K562 (cell line): ENCODE results near the gene SMARCD2. TPM values are rescaled to one million over a fixed set of nuclear protein-coding genes. Genes with fewer than 3 reads are reported as not detected.

Source experiments
- ATAC-seq: fragments of 200-7000 bp; cut with Tn5 transposase; 3 replicates; pipeline ENCODE4 v1.9.1; 2020; ENCODE audit warnings: moderate library complexity
- BruUV-seq: library from RNA; stranded (reverse); fragments of 400-500 nt; replicated peaks from 2 replicates; lab custom pipeline; 2021; lab: Mats Ljungman, UMichigan
- CTCF ChIA-PET: fragments of 300-600 bp; formaldehyde crosslinking; extraction: SDS; loops from one replicate; lab custom pipeline; 2021; ENCODE audit warnings: low intra/inter-chr PET ratio; lab: Yijun Ruan, JAX
- POLR2A ChIA-PET: fragments of 300-600, 350-650 bp; sonication (Branson Sonifier 250); formaldehyde crosslinking; extraction: SDS; loops from one replicate; lab custom pipeline; 2021; ENCODE audit warnings: antibody characterized with exemption, inconsistent platforms; lab: Yijun Ruan, JAX
- DNase-seq, 4 experiments: peaks; one replicate each; pipeline versions ENCODE4 v3.0.0 to v3.0.0-alpha.2; 2011 to 2018; ENCODE audit warnings: low spot score in 3 of 4, mixed read lengths in 3 of 4; ENCODE audit errors: extremely low read depth in 1 of 4
- FAIRE-seq: peaks from 2 replicates; lab custom pipeline; 2011; peaks lifted over from hg19 to GRCh38; lab: Jason Lieb, UNC
- H2AFZ ChIP-seq: 2 replicates; pipeline ENCODE4 v1.6.0; 2011; ENCODE audit warnings: low read depth, low read length, control low read depth, inconsistent platforms
- H3K27ac ChIP-seq: fragments of 200-600 bp; 3 replicates; pipeline ENCODE4 v1.8.0; 2011; ENCODE audit warnings: low read depth, mild to moderate bottlenecking, control low read depth, inconsistent platforms, low read length, moderate library complexity, mixed read lengths; ENCODE audit errors: extremely low read depth
- H3K27me3 ChIP-seq, 2 experiments: fragments of 300-600 bp in 1 of 2; 2 replicates in 1 of 2; 3 replicates in 1 of 2; pipeline versions ENCODE4 v1.6.0 to v1.8.0; 2011; ENCODE audit warnings: inconsistent platforms in 2 of 2, low read length in 2 of 2, mild to moderate bottlenecking in 1 of 2, mixed read lengths in 1 of 2, moderate library complexity in 1 of 2; ENCODE audit not compliant: control insufficient read depth in 2 of 2, insufficient read depth in 2 of 2
- H3K36me3 ChIP-seq: fragments of 300-600 bp; 3 replicates; pipeline ENCODE4 v1.8.0; 2011; ENCODE audit warnings: mild to moderate bottlenecking, low read length, inconsistent platforms; ENCODE audit not compliant: control insufficient read depth, insufficient read depth
- H3K4me1 ChIP-seq, 2 experiments: fragments of 200-600 bp in 1 of 2; replicated peaks in 1 of 2; 2 replicates in 1 of 2; 3 replicates in 1 of 2; pipeline versions ENCODE4 v1.5.1 to v1.8.0; 2011; ENCODE audit warnings: inconsistent platforms in 2 of 2, low read length in 2 of 2, mild to moderate bottlenecking in 1 of 2, mixed read lengths in 1 of 2, moderate library complexity in 1 of 2; ENCODE audit not compliant: control insufficient read depth in 2 of 2, insufficient read depth in 2 of 2
- H3K4me2 ChIP-seq: 2 replicates; pipeline ENCODE4 v1.6.1; 2011; ENCODE audit warnings: low read length, control low read depth, inconsistent platforms, mixed read lengths; ENCODE audit not compliant: insufficient read depth
- H3K4me3 ChIP-seq: fragments of 200-600 bp; sonication (generic), shearing (Covaris generic); 2 replicates; pipeline ENCODE4 v1.5.1; 2016; ENCODE audit warnings: control low read depth, inconsistent platforms
- H3K79me2 ChIP-seq: fragments of 200-600 bp; 3 replicates; pipeline ENCODE4 v1.8.0; 2011; ENCODE audit warnings: low read length, inconsistent platforms; ENCODE audit not compliant: control insufficient read depth, insufficient read depth
- H3K9ac ChIP-seq, 2 experiments: 2 replicates each; pipeline versions ENCODE4 v1.6.0 to v1.6.1; 2011; ENCODE audit warnings: low read depth in 2 of 2, low read length in 2 of 2, control low read depth in 1 of 2, inconsistent platforms in 1 of 2, mild to moderate bottlenecking in 1 of 2, mixed read lengths in 1 of 2; ENCODE audit not compliant: insufficient read depth in 1 of 2
- H3K9me1 ChIP-seq: one replicate; pipeline ENCODE4 v1.6.0; 2011; ENCODE audit warnings: inconsistent platforms, mild to moderate bottlenecking, low read length, moderate library complexity; ENCODE audit not compliant: control insufficient read depth, insufficient read depth
- H3K9me3 ChIP-seq: replicated peaks from 2 replicates; pipeline ENCODE4 v1.5.1; 2011; ENCODE audit warnings: low read depth, low read length, inconsistent platforms; ENCODE audit not compliant: control insufficient read depth, insufficient read depth
- H4K20me1 ChIP-seq: replicated peaks from 2 replicates; pipeline ENCODE4 v1.6.1; 2011; ENCODE audit warnings: low read length, inconsistent platforms, mixed read lengths; ENCODE audit not compliant: control insufficient read depth, insufficient read depth
- ERF ChIP-seq: fragments of 450-650 bp; formaldehyde crosslinking; IDR thresholded peaks from 2 replicates; pipeline ENCODE4 v1.4.0; 2020; ENCODE audit warnings: mild to moderate bottlenecking, mixed read lengths
- FIP1L1 ChIP-seq: fragments of 200-400 bp; formaldehyde crosslinking; IDR thresholded peaks from 2 replicates; pipeline ENCODE4 v1.6.1; 2018; ENCODE audit warnings: mild to moderate bottlenecking, low read depth, low read length; ENCODE audit not compliant: poor library complexity, severe bottlenecking
- HNRNPK ChIP-seq: fragments of 200-400 bp; formaldehyde crosslinking; IDR thresholded peaks from one replicate; pipeline ENCODE4 v1.6.1; 2018; ENCODE audit warnings: mild to moderate bottlenecking, low read depth, low read length; ENCODE audit not compliant: poor library complexity, severe bottlenecking
- RBM22 ChIP-seq: fragments of 200-400 bp; formaldehyde crosslinking; IDR thresholded peaks from 2 replicates; pipeline ENCODE4 v1.6.1; 2018; ENCODE audit warnings: low read length, low read depth; ENCODE audit not compliant: poor library complexity, severe bottlenecking
- SMC3 ChIP-seq: conservative IDR thresholded peaks from 2 replicates; pipeline ENCODE4 v1.6.1; 2011; ENCODE audit warnings: low read depth, low read length, improper control_type of control experiment; ENCODE audit not compliant: insufficient read depth
- SUPT5H ChIP-seq: fragments of 450-650 bp; IDR thresholded peaks from 2 replicates; pipeline ENCODE4 v1.6.1; 2016
- ZBTB7A ChIP-seq: IDR thresholded peaks from 2 replicates; pipeline ENCODE4 v1.6.1; 2011; ENCODE audit warnings: low read depth, mild to moderate bottlenecking, low read length, moderate library complexity, borderline replicate concordance; ENCODE audit not compliant: control insufficient read depth
- ZNF133 ChIP-seq: fragments of 250-450 bp; sonication (Bioruptor Pico); IDR thresholded peaks from 2 replicates; pipeline ENCODE4 v1.4.0; 2020; ENCODE audit warnings: mild to moderate bottlenecking
- ZNF445 ChIP-seq: fragments of 250-450 bp; sonication (Bioruptor Pico); IDR thresholded peaks from 2 replicates; pipeline ENCODE4 v1.4.0; 2020; ENCODE audit warnings: low read depth, mild to moderate bottlenecking, moderate library complexity
- WGBS: fragments of 100-300 bp; shearing (Covaris generic); methylation state at CpG from one replicate; pipeline ENCODE4 v1.1.6; 2016; ENCODE audit warnings: low coverage, mixed read lengths; ENCODE audit not compliant: insufficient coverage; ENCODE audit errors: missing lambda C conversion rate; 5-methylcytosine and 5-hydroxymethylcytosine counted together
- in situ Hi-C: fragments of 300-500 bp; cut with MboI; formaldehyde crosslinking; loops from 4 replicates; pipeline ENCODE4 v1.15.0; 2018; ENCODE audit warnings: inconsistent platforms, mixed read lengths
- intact Hi-C: fragments of 100-400 bp; cut with micrococcal nuclease; formaldehyde crosslinking; loops from 2 replicates; pipeline ENCODE4 v1.14.2; 2022
- polyA plus RNA-seq, 8 experiments: library from polyadenylated mRNA; depleted of rRNA in 4 of 8; stranded (reverse) in 5 of 8; unstranded in 3 of 8; fragments of >200 nt; fragmentation: Nextera tagmentation in 2 of 8; fragmentation: Illumina TruSeq in 1 of 8; extraction: Ambion mirVana in 2 of 8; extraction: Trizol in 1 of 8; gene quantifications; 2 replicates each; pipeline versions ENCODE4 v1.2.1 to v1.2.3, GENCODE V29; 2011 to 2014; ENCODE audit warnings: inconsistent platforms in 1 of 8, missing spikeins in 1 of 8
- total RNA-seq, 7 experiments: library from RNA; depleted of rRNA in 6 of 7; stranded (reverse); fragments of >200 nt in 6 of 7; fragmentation: Illumina TruSeq in 2 of 7; extraction: Trizol in 2 of 7; gene quantifications; 2 replicates each; pipeline versions ENCODE4 v1.2.1 to v1.2.3, GENCODE V29; 2011 to 2021; ENCODE audit warnings: low replicate concordance in 1 of 7
- TF ChIP-seq, protein P1 (sequence below), 3 experiments: IDR thresholded peaks in 2 of 3; conservative IDR thresholded peaks in 1 of 3; 2 replicates each; pipeline ENCODE4 v1.5.1; 2011 to 2012; ENCODE audit warnings: low read length in 3 of 3, mild to moderate bottlenecking in 3 of 3, control low read depth in 2 of 3, improper control_type of control experiment in 1 of 3, inconsistent platforms in 1 of 3, low read depth in 1 of 3, mixed read lengths in 1 of 3, moderate library complexity in 1 of 3; ENCODE audit not compliant: insufficient read depth in 2 of 3
- TF ChIP-seq, protein P2 (sequence below): fragments of 450-650 bp; conservative IDR thresholded peaks from 2 replicates; pipeline ENCODE4 v1.6.1; 2016; ENCODE audit warnings: missing genetic modification characterization, low read depth, mild to moderate bottlenecking, missing compliant biosample characterization, moderate library complexity
- TF ChIP-seq, protein P3 (sequence below), 2 experiments: fragments of 150-350 bp in 1 of 2; IDR thresholded peaks; 2 replicates each; pipeline ENCODE4 v1.6.1; 2012 to 2016; ENCODE audit warnings: low read depth in 2 of 2, low read length in 2 of 2, mild to moderate bottlenecking in 1 of 2, moderate library complexity in 1 of 2

SMARCD2 gene
- total and polyA plus RNA-seq, 9 of the 15 experiments (the other 6 are each of a cell fraction or from before 2014, with no cell fraction given) = 1.7 to 114 (median 90.3) TPM

DNA sequence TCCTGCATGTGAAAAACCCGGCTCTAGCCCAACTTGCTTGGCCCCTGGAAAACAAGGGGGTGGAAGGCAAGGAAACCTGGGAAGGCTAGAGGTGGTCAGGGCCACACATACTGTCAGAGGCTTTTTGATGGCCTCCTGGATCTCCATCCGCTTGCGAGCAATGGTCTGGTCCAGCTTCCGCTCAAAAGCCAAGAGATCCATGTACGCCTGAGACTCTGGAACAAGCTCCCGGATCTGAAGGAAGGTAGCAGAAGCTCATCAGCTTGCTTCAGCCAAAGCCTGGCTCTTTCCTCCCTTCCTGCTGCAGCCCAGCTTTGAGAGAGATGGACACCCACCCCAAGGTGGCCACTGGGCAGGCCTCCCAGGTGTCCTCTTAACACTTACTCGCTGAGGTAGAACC is 5.7 kb downstream of the SMARCD2 start:
- POLR2A ChIA-PET = interaction anchor here (0.6 kb wide), 3 partner anchors 51 to 125 kb away, joined by 3 read pairs; no protein-coding TSS in a partner anchor
- Histone ChIP-seq H3K4me2 (no peak overlapping the region), H2AFZ (no peak overlapping the region), H3K9me1 (no peaks in the 10 kb centered on the region), H3K9me3 (no peaks in the 10 kb centered on the region), H3K27ac (no peak overlapping the region), H3K36me3 (peaks cover 76% of the 10 kb centered on the region), H3K4me1 (peaks cover 15 to 43% of the 10 kb centered on the region in 2 experiments), H3K9ac (peak overlapping the region in 1 of 2 experiments; percentile 33; a peak in 1 of 4 replicates), H3K4me3 (no peak overlapping the region), H3K27me3 (no peaks in the 10 kb centered on the region), H3K79me2 (peaks cover 47% of the 10 kb centered on the region), H4K20me1 (no peaks in the 10 kb centered on the region)
- intact Hi-C loops = loop anchor here (10.0 kb wide), 1 partner anchor 142 kb away; no protein-coding TSS in a partner anchor
- ATAC-seq (no peak), FAIRE-seq (no peak), DNase-seq (no peak)
- WGBS = 96% methylated on average over 7 of the region's 7 CpGs
- CTCF ChIA-PET = no interaction called here
- TF ChIP-seq ZNF445 (CRISPR knock-in tag) (no peak), SMC3 (no peak), ZNF133 (CRISPR knock-in tag) (no peak), HNRNPK (no peak), FIP1L1 (no peak), RBM22 (no peak), ERF (no peak), SUPT5H (no peak), ZBTB7A (no peak)
- TF ChIP-seq, protein P1, sequence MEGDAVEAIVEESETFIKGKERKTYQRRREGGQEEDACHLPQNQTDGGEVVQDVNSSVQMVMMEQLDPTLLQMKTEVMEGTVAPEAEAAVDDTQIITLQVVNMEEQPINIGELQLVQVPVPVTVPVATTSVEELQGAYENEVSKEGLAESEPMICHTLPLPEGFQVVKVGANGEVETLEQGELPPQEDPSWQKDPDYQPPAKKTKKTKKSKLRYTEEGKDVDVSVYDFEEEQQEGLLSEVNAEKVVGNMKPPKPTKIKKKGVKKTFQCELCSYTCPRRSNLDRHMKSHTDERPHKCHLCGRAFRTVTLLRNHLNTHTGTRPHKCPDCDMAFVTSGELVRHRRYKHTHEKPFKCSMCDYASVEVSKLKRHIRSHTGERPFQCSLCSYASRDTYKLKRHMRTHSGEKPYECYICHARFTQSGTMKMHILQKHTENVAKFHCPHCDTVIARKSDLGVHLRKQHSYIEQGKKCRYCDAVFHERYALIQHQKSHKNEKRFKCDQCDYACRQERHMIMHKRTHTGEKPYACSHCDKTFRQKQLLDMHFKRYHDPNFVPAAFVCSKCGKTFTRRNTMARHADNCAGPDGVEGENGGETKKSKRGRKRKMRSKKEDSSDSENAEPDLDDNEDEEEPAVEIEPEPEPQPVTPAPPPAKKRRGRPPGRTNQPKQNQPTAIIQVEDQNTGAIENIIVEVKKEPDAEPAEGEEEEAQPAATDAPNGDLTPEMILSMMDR (IDR thresholded peaks at IDR 0.05 in 2 of 3, conservative IDR thresholded peaks at IDR 0.05 in 1 of 3; ENCODE audit: insufficient read depth in 2 of 3, low read depth in 1 of 3, low read length in 3 of 3) = no peak
- TF ChIP-seq, protein P2, sequence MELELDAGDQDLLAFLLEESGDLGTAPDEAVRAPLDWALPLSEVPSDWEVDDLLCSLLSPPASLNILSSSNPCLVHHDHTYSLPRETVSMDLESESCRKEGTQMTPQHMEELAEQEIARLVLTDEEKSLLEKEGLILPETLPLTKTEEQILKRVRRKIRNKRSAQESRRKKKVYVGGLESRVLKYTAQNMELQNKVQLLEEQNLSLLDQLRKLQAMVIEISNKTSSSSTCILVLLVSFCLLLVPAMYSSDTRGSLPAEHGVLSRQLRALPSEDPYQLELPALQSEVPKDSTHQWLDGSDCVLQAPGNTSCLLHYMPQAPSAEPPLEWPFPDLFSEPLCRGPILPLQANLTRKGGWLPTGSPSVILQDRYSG (tag) = no peak
- TF ChIP-seq, protein P3, sequence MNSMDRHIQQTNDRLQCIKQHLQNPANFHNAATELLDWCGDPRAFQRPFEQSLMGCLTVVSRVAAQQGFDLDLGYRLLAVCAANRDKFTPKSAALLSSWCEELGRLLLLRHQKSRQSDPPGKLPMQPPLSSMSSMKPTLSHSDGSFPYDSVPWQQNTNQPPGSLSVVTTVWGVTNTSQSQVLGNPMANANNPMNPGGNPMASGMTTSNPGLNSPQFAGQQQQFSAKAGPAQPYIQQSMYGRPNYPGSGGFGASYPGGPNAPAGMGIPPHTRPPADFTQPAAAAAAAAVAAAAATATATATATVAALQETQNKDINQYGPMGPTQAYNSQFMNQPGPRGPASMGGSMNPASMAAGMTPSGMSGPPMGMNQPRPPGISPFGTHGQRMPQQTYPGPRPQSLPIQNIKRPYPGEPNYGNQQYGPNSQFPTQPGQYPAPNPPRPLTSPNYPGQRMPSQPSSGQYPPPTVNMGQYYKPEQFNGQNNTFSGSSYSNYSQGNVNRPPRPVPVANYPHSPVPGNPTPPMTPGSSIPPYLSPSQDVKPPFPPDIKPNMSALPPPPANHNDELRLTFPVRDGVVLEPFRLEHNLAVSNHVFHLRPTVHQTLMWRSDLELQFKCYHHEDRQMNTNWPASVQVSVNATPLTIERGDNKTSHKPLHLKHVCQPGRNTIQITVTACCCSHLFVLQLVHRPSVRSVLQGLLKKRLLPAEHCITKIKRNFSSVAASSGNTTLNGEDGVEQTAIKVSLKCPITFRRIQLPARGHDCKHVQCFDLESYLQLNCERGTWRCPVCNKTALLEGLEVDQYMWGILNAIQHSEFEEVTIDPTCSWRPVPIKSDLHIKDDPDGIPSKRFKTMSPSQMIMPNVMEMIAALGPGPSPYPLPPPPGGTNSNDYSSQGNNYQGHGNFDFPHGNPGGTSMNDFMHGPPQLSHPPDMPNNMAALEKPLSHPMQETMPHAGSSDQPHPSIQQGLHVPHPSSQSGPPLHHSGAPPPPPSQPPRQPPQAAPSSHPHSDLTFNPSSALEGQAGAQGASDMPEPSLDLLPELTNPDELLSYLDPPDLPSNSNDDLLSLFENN (IDR thresholded peaks at IDR 0.05; ENCODE audit: low read depth in 2 of 2, low read length in 2 of 2) = no peak
- in situ Hi-C loops = loop anchor here (25.0 kb wide), 1 partner anchor 400 kb away; the partner anchor contains the start of gene CYB561
- BruUV-seq = no TSS peak
